Loucy (cell line): Measurements from ENCODE around the gene TPI1.

Experiments used
- EZH2phosphoT487 ChIP-seq: fragments of 200-600 bp; IDR thresholded peaks from 2 replicates; pipeline ENCODE4 v1.6.1; 2018; ENCODE audit warnings: antibody characterized with exemption, mild to moderate bottlenecking, moderate library complexity, borderline replicate concordance
- TF ChIP-seq, protein P1 (sequence below): fragments of 200-600 bp; sonication (generic); conservative IDR thresholded peaks from 2 replicates; pipeline ENCODE4 v1.5.1; 2014; ENCODE audit warnings: mild to moderate bottlenecking, antibody characterized with exemption, low read length

DNA sequence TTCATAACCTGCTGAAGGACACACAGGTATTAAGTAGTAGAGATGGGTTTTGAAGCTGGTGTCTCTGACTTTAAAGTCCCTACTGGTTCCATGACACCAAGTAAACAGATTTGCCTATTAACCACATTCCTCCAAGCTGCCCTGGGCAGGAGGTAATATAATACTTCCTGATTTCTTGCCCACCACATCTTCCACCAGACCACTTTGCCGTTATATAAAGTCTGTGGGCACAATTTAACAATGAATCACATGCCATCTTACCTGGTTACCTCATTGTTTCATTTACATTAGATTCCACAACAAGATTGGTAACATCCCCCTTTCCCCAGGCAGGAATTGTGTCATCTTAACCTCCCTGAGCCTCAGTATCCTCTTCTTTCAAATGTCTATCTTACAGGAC is 36.4 kb downstream of the TPI1 start:
- TF ChIP-seq, protein P1, sequence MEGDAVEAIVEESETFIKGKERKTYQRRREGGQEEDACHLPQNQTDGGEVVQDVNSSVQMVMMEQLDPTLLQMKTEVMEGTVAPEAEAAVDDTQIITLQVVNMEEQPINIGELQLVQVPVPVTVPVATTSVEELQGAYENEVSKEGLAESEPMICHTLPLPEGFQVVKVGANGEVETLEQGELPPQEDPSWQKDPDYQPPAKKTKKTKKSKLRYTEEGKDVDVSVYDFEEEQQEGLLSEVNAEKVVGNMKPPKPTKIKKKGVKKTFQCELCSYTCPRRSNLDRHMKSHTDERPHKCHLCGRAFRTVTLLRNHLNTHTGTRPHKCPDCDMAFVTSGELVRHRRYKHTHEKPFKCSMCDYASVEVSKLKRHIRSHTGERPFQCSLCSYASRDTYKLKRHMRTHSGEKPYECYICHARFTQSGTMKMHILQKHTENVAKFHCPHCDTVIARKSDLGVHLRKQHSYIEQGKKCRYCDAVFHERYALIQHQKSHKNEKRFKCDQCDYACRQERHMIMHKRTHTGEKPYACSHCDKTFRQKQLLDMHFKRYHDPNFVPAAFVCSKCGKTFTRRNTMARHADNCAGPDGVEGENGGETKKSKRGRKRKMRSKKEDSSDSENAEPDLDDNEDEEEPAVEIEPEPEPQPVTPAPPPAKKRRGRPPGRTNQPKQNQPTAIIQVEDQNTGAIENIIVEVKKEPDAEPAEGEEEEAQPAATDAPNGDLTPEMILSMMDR = no peak
- TF ChIP-seq EZH2phosphoT487 = no peak
